Ascending aorta (tissue), 2 donors: ENCODE measurements around the gene WAPL. TPM values are rescaled to one million over a fixed set of nuclear protein-coding genes. Genes with fewer than 3 reads are reported as not detected.

Experiments used
- DNase-seq, 2 donors: peaks; one replicate each; pipeline ENCODE4 v3.0.0-alpha.2; 2019; ENCODE audit warnings: low spot score in 2 of 2
- H3K27ac ChIP-seq, 2 donors: fragments of 200-600 bp; sonication (generic); one replicate each; pipeline ENCODE4 v1.5.1; 2016 to 2017; ENCODE audit warnings: mild to moderate bottlenecking in 1 of 2
- H3K27me3 ChIP-seq: fragments of 200-600 bp; sonication (generic); one replicate; pipeline ENCODE4 v1.5.1; 2017
- H3K36me3 ChIP-seq, 2 donors: fragments of 200-600 bp; sonication (generic); one replicate each; pipeline ENCODE4 v1.5.1; 2016
- H3K4me1 ChIP-seq, 2 donors: fragments of 200-600 bp; sonication (generic); one replicate each; pipeline ENCODE4 v1.5.1; 2016 to 2017; ENCODE audit warnings: mild to moderate bottlenecking in 1 of 2
- H3K4me3 ChIP-seq, 2 donors: fragments of 200-600 bp; sonication (generic); one replicate each; pipeline ENCODE4 v1.5.1; 2016 to 2017; ENCODE audit warnings: mild to moderate bottlenecking in 1 of 2
- H3K9me3 ChIP-seq, 2 donors: fragments of 200-600 bp; sonication (generic); one replicate each; pipeline ENCODE4 v1.5.1; 2016
- intact Hi-C: fragments of 100-400 bp; cut with DNase I; formaldehyde crosslinking; loops from one replicate; pipeline ENCODE4 v1.15.1; 2023
- total RNA-seq: library from RNA; depleted of rRNA; stranded (reverse); fragments of >200 nt; gene quantifications from one replicate; pipeline ENCODE4 v1.1.0, GENCODE V29; 2016
- TF ChIP-seq, protein P1 (sequence below), 3 experiments: fragments of 200-600 bp in 2 of 3; fragments of 450-650 bp in 1 of 3; sonication (generic) in 2 of 3; IDR thresholded peaks; one replicate each; pipeline ENCODE4 v1.5.1; 2016 to 2019; ENCODE audit warnings: antibody characterized with exemption in 3 of 3, mild to moderate bottlenecking in 1 of 3, moderate library complexity in 1 of 3

The WAPL gene
- total RNA-seq, 1 donor from 2014 or later = 14.7 TPM

DNA sequence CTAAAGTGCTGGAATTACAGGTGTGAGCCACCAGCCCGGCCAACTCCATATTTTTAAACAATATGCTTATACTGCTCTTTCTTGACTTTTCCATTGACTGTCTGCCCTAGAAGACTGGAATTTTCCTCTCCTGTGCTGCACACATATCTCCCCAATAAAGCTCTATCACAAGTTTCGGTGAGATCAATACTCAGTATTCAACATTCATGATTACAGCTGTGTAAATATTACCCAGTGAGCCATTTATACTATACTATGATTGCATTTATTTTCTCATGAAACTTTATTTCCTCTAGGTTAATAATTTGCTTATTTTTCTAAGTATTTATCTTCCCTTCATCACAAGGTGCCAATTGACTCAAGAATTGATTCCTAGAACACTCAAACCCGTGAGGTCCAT lies 106.5 kb downstream of the WAPL start:
- no peak overlapping the region for H3K27ac ChIP-seq

GRCh38 chr10:86413046-86413728 lies 108.4 kb downstream of the WAPL start:
- intact Hi-C loops = loop anchor here (5.0 kb wide), 1 partner anchor 224 kb away; no protein-coding TSS in a partner anchor
- DNase-seq = no peak
- H3K36me3 ChIP-seq = no peaks in the 10 kb centered on the region
- H3K4me3 ChIP-seq = peak overlapping the region in 1 of 2 donors; percentile 9
- H3K27me3 ChIP-seq = no peaks in the 10 kb centered on the region
- H3K27ac ChIP-seq = peak overlapping the region; percentile 79
- H3K4me1 ChIP-seq = peaks cover 7 to 27% of the 10 kb centered on the region in 2 donors
- TF ChIP-seq, protein P1, sequence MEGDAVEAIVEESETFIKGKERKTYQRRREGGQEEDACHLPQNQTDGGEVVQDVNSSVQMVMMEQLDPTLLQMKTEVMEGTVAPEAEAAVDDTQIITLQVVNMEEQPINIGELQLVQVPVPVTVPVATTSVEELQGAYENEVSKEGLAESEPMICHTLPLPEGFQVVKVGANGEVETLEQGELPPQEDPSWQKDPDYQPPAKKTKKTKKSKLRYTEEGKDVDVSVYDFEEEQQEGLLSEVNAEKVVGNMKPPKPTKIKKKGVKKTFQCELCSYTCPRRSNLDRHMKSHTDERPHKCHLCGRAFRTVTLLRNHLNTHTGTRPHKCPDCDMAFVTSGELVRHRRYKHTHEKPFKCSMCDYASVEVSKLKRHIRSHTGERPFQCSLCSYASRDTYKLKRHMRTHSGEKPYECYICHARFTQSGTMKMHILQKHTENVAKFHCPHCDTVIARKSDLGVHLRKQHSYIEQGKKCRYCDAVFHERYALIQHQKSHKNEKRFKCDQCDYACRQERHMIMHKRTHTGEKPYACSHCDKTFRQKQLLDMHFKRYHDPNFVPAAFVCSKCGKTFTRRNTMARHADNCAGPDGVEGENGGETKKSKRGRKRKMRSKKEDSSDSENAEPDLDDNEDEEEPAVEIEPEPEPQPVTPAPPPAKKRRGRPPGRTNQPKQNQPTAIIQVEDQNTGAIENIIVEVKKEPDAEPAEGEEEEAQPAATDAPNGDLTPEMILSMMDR (IDR thresholded peaks at IDR 0.05) = no peak
- peaks cover 0 to 4% of the 10 kb centered on the region in 2 donors for H3K9me3 ChIP-seq

More for the DNA sequence above, 106.5 kb downstream of the WAPL start:
- intact Hi-C loops = no loop called here
- no peak for DNase-seq
- Histone ChIP-seq H3K4me3 (no peak overlapping the region), H3K27me3 (no peaks in the 10 kb centered on the region), H3K36me3 (no peaks in the 10 kb centered on the region), H3K9me3 (peaks cover 0 to 4% of the 10 kb centered on the region in 2 donors), H3K4me1 (peaks cover 7 to 26% of the 10 kb centered on the region in 2 donors)
- TF ChIP-seq, protein P1 (IDR thresholded peaks at IDR 0.05) = no peak

DNA sequence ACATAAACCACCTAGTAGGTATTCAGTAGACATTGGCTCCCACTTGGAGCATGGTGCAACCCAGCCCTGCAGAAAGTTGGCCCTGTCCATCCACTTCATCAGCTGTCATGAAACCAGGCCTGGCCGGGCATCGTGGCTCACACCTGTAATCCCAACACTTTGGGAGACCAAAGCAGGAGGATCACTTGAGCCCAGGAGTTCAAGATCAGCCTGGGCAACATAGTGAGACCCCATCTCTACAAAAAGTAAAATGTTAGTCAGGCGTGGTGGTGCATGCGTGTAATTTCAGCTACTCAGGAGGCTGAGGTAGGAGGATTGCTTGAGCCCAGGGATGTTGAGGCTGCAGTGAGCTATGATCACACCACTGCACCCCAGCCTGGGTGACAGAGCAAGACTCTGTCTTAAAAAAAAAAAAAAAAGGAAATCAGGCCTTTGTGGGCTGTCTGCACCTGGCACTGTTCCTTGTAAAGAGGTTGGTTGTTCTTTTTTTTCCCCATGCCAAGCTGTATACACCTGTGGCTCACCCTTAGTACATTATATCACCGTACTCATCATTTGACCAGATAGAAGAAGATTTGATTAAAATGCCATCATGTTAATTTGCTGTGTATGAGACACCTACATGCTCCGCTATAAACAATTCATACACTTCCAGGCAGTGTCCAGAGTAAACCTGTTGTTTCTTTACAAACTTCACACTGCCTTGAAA lies 109.6 kb downstream of the WAPL start:
- H3K27ac ChIP-seq = peak overlapping the region; percentile 79
- H3K4me3 ChIP-seq = no peak overlapping the region
- H3K4me1 ChIP-seq = peaks cover 7 to 27% of the 10 kb centered on the region in 2 donors
- H3K36me3 ChIP-seq = no peaks in the 10 kb centered on the region
- intact Hi-C loops = loop anchor here (5.0 kb wide), 1 partner anchor 225 kb away; no protein-coding TSS in a partner anchor
- no peak for DNase-seq
- peaks cover 0 to 4% of the 10 kb centered on the region in 2 donors for H3K9me3 ChIP-seq
- TF ChIP-seq, protein P1 (IDR thresholded peaks at IDR 0.05) = no peak
- H3K27me3 ChIP-seq = no peaks in the 10 kb centered on the region

- Histone ChIP-seq H3K36me3 (no peaks in the 10 kb centered on the region), H3K27me3 (no peaks in the 10 kb centered on the region), H3K4me3 (peak overlapping the region in 1 of 2 donors; percentile 2), H3K4me1 (peaks cover 7 to 27% of the 10 kb centered on the region in 2 donors), H3K27ac (peak overlapping the region; percentile 79), H3K9me3 (peaks cover 0 to 4% of the 10 kb centered on the region in 2 donors)
- TF ChIP-seq, protein P1 (IDR thresholded peaks at IDR 0.05) = no peak
- intact Hi-C loops = loop anchor here (5.0 kb wide), 1 partner anchor 226 kb away; no protein-coding TSS in a partner anchor
- DNase-seq = no peak
Measured at GRCh38 chr10:86411281-86411841, 110.2 kb downstream of the WAPL start.

GRCh38 chr10:86410542-86411124 lies 111.0 kb downstream of the WAPL start:
- Histone ChIP-seq H3K36me3 (no peaks in the 10 kb centered on the region), H3K9me3 (peaks cover 0 to 4% of the 10 kb centered on the region in 2 donors), H3K27ac (peak overlapping the region; percentile 79), H3K4me3 (no peak overlapping the region), H3K27me3 (no peaks in the 10 kb centered on the region), H3K4me1 (peaks cover 7 to 27% of the 10 kb centered on the region in 2 donors)
- TF ChIP-seq, protein P1 (IDR thresholded peaks at IDR 0.05) = no peak
- no peak for DNase-seq
- intact Hi-C loops = loop anchor here (5.0 kb wide), 1 partner anchor 227 kb away; no protein-coding TSS in a partner anchor
